B cell (primary cell): ENCODE measurements around the gene KIF4A. TPM values are rescaled to one million over a fixed set of nuclear protein-coding genes. Genes with fewer than 3 reads are reported as not detected.

ENCODE experiments used
- ATAC-seq: fragments of 200-7000 bp; cut with Tn5 transposase; one replicate; pipeline ENCODE4 v1.10.0; 2021; ENCODE audit warnings: low read depth, mild to moderate bottlenecking, moderate number of reproducible peaks, moderate library complexity
- CTCF ChIA-PET: fragments of 350-600 bp; sonication (Branson Sonifier 250); formaldehyde crosslinking; loops from one replicate; lab custom pipeline; 2021; ENCODE audit warnings: antibody characterized with exemption, inconsistent platforms; lab: Charles Lee
- POLR2A ChIA-PET: fragments of 350-600 bp; sonication (Branson Sonifier 250); formaldehyde crosslinking; loops from one replicate; lab custom pipeline; 2021; ENCODE audit warnings: antibody characterized with exemption; lab: Charles Lee
- DNase-seq: peaks from one replicate; pipeline ENCODE4 v3.0.0; 2013
- H2AFZ ChIP-seq: 2 replicates; pipeline ENCODE4 v1.6.1; 2012; ENCODE audit warnings: mild to moderate bottlenecking, low read depth, low read length; ENCODE audit not compliant: insufficient read depth, poor library complexity, severe bottlenecking
- H3K27ac ChIP-seq, 2 donors: 1 replicate in 1 of 2; 2 replicates in 1 of 2; pipeline ENCODE4 v1.5.1; 2012 to 2013; ENCODE audit warnings: low read length in 2 of 2, mild to moderate bottlenecking in 2 of 2, moderate library complexity in 1 of 2
- H3K27me3 ChIP-seq, 4 experiments: fragments of 200-600 bp in 1 of 4; sonication (generic) in 1 of 4; replicated peaks in 1 of 4; 1 replicate in 2 of 4; 2 replicates in 2 of 4; pipeline versions ENCODE4 v1.6.1 to v1.7.0; 2013 to 2016; ENCODE audit warnings: low read length in 3 of 4, mild to moderate bottlenecking in 2 of 4, mixed read lengths in 1 of 4, moderate library complexity in 1 of 4; ENCODE audit not compliant: insufficient read depth in 4 of 4, control insufficient read depth in 3 of 4; ENCODE audit errors: control extremely low read depth in 1 of 4
- H3K36me3 ChIP-seq, 2 experiments: replicated peaks in 1 of 2; 1 replicate in 1 of 2; 2 replicates in 1 of 2; pipeline versions ENCODE4 v1.6.1 to v1.7.1; 2013; ENCODE audit warnings: low read length in 1 of 2; ENCODE audit not compliant: insufficient read depth in 2 of 2, control insufficient read depth in 1 of 2; ENCODE audit errors: control extremely low read depth in 1 of 2, extremely low read depth in 1 of 2
- H3K4me1 ChIP-seq, 2 donors: fragments of 200-600 bp in 1 of 2; sonication (generic) in 1 of 2; 1 replicate in 1 of 2; 2 replicates in 1 of 2; pipeline versions ENCODE4 v1.5.1 to v1.6.1; 2013 to 2017; ENCODE audit warnings: low read length in 2 of 2; ENCODE audit not compliant: control insufficient read depth in 2 of 2, insufficient read depth in 2 of 2
- H3K4me2 ChIP-seq: replicated peaks from 2 replicates; pipeline ENCODE3; 2012; ENCODE audit warnings: mild to moderate bottlenecking, low read depth, low read length; ENCODE audit not compliant: poor library complexity, severe bottlenecking
- H3K4me3 ChIP-seq, 5 experiments: fragments of 200-600 bp in 1 of 5; sonication (generic) in 1 of 5; 1 replicate in 3 of 5; 2 replicates in 2 of 5; pipeline versions ENCODE4 v1.5.1 to v1.7.0; 2011 to 2016; ENCODE audit warnings: low read length in 4 of 5, mild to moderate bottlenecking in 4 of 5, low read depth in 2 of 5, control low read depth in 1 of 5, moderate library complexity in 1 of 5; ENCODE audit not compliant: insufficient read depth in 1 of 5; ENCODE audit errors: control extremely low read depth in 1 of 5, extremely low read depth in 1 of 5
- H3K79me2 ChIP-seq: fragments of 200-600 bp; sonication (generic); one replicate; pipeline ENCODE4 v1.6.0; 2016; ENCODE audit warnings: low read length; ENCODE audit not compliant: control insufficient read depth, insufficient read depth
- H3K9ac ChIP-seq: fragments of 200-600 bp; sonication (generic); 2 replicates; pipeline ENCODE4 v1.6.1; 2017; ENCODE audit warnings: mild to moderate bottlenecking, low read length, moderate library complexity
- H3K9me3 ChIP-seq, 3 donors: one replicate each; pipeline versions ENCODE4 v1.6.1 to v1.7.1; 2013; ENCODE audit warnings: low read length in 2 of 3; ENCODE audit not compliant: control insufficient read depth in 2 of 3, insufficient read depth in 1 of 3; ENCODE audit errors: control extremely low read depth in 1 of 3
- H4K20me1 ChIP-seq: 2 replicates; pipeline ENCODE4 v1.6.0; 2012; ENCODE audit warnings: mild to moderate bottlenecking, low read length; ENCODE audit not compliant: insufficient read depth, control insufficient read depth, poor library complexity, severe bottlenecking
- H3K27ac Mint-ChIP-seq: one replicate; pipeline ENCODE4 v1.8.0; 2021; ENCODE audit warnings: mixed read lengths
- H3K27me3 Mint-ChIP-seq: one replicate; pipeline ENCODE4 v1.8.0; 2021; ENCODE audit warnings: mixed read lengths
- H3K4me1 Mint-ChIP-seq: one replicate; pipeline ENCODE4 v1.8.0; 2021; ENCODE audit warnings: mixed read lengths
- H3K4me3 Mint-ChIP-seq: one replicate; pipeline ENCODE4 v1.8.0; 2021; ENCODE audit warnings: mixed read lengths
- H3K9me3 Mint-ChIP-seq: one replicate; pipeline ENCODE4 v1.8.0; 2022; ENCODE audit warnings: mixed read lengths; ENCODE audit not compliant: insufficient read depth
- CTCF ChIP-seq: fragments of 200-600 bp; IDR thresholded peaks from one replicate; pipeline ENCODE4 v1.8.0; 2022; ENCODE audit warnings: antibody characterized with exemption, mild to moderate bottlenecking
- EZH2 ChIP-seq: IDR thresholded peaks from 2 replicates; pipeline ENCODE4 v1.6.1; 2012; ENCODE audit warnings: borderline replicate concordance, low read depth, mild to moderate bottlenecking, moderate library complexity, low read length; ENCODE audit not compliant: insufficient read depth, poor library complexity, severe bottlenecking
- WGBS: methylation state at CpG from one replicate; pipeline ENCODE4 v1.1.5; 2013; ENCODE audit warnings: missing lambda C conversion rate; ENCODE audit not compliant: insufficient coverage; 5-methylcytosine and 5-hydroxymethylcytosine counted together
- intact Hi-C: fragments of 100-400 bp; cut with micrococcal nuclease; formaldehyde crosslinking; loops from one replicate; pipeline ENCODE4 v1.10.0; 2022
- polyA plus RNA-seq: library from polyadenylated mRNA; depleted of rRNA; stranded (reverse); fragments of >200 nt; gene quantifications from 2 replicates; pipeline ENCODE4 v1.2.3, GENCODE V29; 2012
- total RNA-seq, 2 donors: library from RNA; stranded (reverse); fragments of 120-200 nt in 1 of 2; gene quantifications; 1 replicate in 1 of 2; 2 replicates in 1 of 2; pipeline versions ENCODE4 v1.2.3 to v1.2.4, GENCODE V29; 2013 to 2022

The KIF4A gene
- total and polyA plus RNA-seq, 2 donors (not counting 1 experiment from before 2014, with no cell fraction given) = 0.06 to 0.07 TPM

- no peak for ATAC-seq
Measured at GRCh38 chrX:70281951-70282350, 8.0 kb upstream of the KIF4A start, which contains the start of gene RAB41. Gene RAB41 (plus strand): TSS chrX:70282172. CDS start chrX:70282218, 46 bp downstream.

More at GRCh38 chrX:70281951-70282350, 8.0 kb upstream of the KIF4A start, which contains the start of gene RAB41:
- ChIA-PET CTCF (no interaction called here), POLR2A (no interaction called here)
- Histone ChIP-seq H3K4me3 (no peak within 1 kb of the TSS), H3K27ac (no peak within 1 kb of the TSS), H4K20me1 (no peaks in the 10 kb centered on the region), H2AFZ (no peak within 1 kb of the TSS), H3K4me2 (no peak within 1 kb of the TSS), H3K79me2 (no peaks in the 10 kb centered on the region), H3K36me3 (peaks cover 0 to 3% of the 10 kb centered on the region in 2 experiments), H3K27me3 (no peaks in the 10 kb centered on the region), H3K9me3 (no peaks in the 10 kb centered on the region), H3K9ac (no peak within 1 kb of the TSS), H3K4me1 (no peaks in the 10 kb centered on the region)
- H3K27ac Mint-ChIP-seq = no peak within 1 kb of the TSS
- DNase-seq = no peak
- intact Hi-C loops = loop anchor here (10.0 kb wide), 1 partner anchor 147 kb away; the partner anchor contains the start of gene IGBP1
- H3K27me3 Mint-ChIP-seq = no peaks in the 10 kb centered on the region
- TF ChIP-seq EZH2 (no peak), CTCF (no peak)
- no peaks in the 10 kb centered on the region for H3K9me3 Mint-ChIP-seq
- 98% methylated on average over 8 of the region's 21 CpGs for WGBS
- H3K4me3 Mint-ChIP-seq = no peak within 1 kb of the TSS
- no peaks in the 10 kb centered on the region for H3K4me1 Mint-ChIP-seq
